Measurements from ENCODE around the gene SIM2.

Gene SIM2

GRCh38 chr21:36688324-36688723, 10.6 kb upstream of the SIM2 start:
- DNase-seq, result no peak

GRCh38 chr21:36689324-36689723, 9.6 kb upstream of the SIM2 start:
- DNase-seq, result no peak

- no peak for DNase-seq
Observed at GRCh38 chr21:36690628-36691554, 8.0 kb upstream of the SIM2 start.

GRCh38 chr21:36691555-36692041, 7.3 kb upstream of the SIM2 start:
- peak; percentile 44 for DNase-seq

- peak; percentile 32 for DNase-seq
Observed at GRCh38 chr21:36692114-36692834, 6.6 kb upstream of the SIM2 start.

- DNase-seq, result no peak
Observed at GRCh38 chr21:36692835-36693488, 6.0 kb upstream of the SIM2 start.

GRCh38 chr21:36693489-36694030, 5.4 kb upstream of the SIM2 start:
- DNase-seq, result no peak

- DNase-seq, result no peak
Observed at GRCh38 chr21:36694031-36694515, 4.8 kb upstream of the SIM2 start.

GRCh38 chr21:36694593-36695282, 4.2 kb upstream of the SIM2 start:
- DNase-seq, result no peak

GRCh38 chr21:36695283-36695634, 3.7 kb upstream of the SIM2 start:
- no peak for DNase-seq

GRCh38 chr21:36695671-36696389, 3.1 kb upstream of the SIM2 start:
- DNase-seq, result no peak

GRCh38 chr21:36696390-36697059, 2.4 kb upstream of the SIM2 start:
- no peak for DNase-seq

- no peak for DNase-seq
Observed at GRCh38 chr21:36697060-36697850, 1.7 kb upstream of the SIM2 start.

- DNase-seq, result no peak
Observed at GRCh38 chr21:36697851-36698384, 997 bp upstream of the SIM2 start.

- no peak for DNase-seq
Observed at GRCh38 chr21:36698385-36698980, 432 bp upstream of the SIM2 start.

- peak; percentile 50 for DNase-seq
Observed at GRCh38 chr21:36699546-36700294, 805 bp downstream of the SIM2 start.

GRCh38 chr21:36700295-36700970, 1.5 kb downstream of the SIM2 start:
- no peak for DNase-seq

All from NCI-H69 (cell line).